SH-SY5Y (cell line): ENCODE measurements around the gene RRBP1.

Experiments used
- GATA2 ChIP-seq: IDR thresholded peaks from 2 replicates; pipeline ENCODE4 v1.6.1; 2011; ENCODE audit warnings: mild to moderate bottlenecking, low read depth, low read length
- GATA3 ChIP-seq: IDR thresholded peaks from 2 replicates; pipeline ENCODE4 v1.6.1; 2011; ENCODE audit warnings: low read depth, mild to moderate bottlenecking, low read length, moderate library complexity

The RRBP1 gene

GRCh38 chr20:17697171-17697570, 15.1 kb upstream of the RRBP1 start:
- TF ChIP-seq GATA3 = no peak
- TF ChIP-seq GATA2 = no peak

GRCh38 chr20:17696287-17696686, 14.2 kb upstream of the RRBP1 start:
- no peak for TF ChIP-seq GATA2
- TF ChIP-seq GATA3 = no peak

GRCh38 chr20:17694767-17695166, 12.7 kb upstream of the RRBP1 start:
- no peak for TF ChIP-seq GATA3
- no peak for TF ChIP-seq GATA2

GRCh38 chr20:17693444-17694001, 11.5 kb upstream of the RRBP1 start:
- TF ChIP-seq GATA3 (no peak), GATA2 (no peak)

- no peak for TF ChIP-seq GATA2
These were observed 9.7 kb upstream of the RRBP1 start for GRCh38 chr20:17691758-17692157.

- no peak for TF ChIP-seq GATA3
- no peak for TF ChIP-seq GATA2
These were observed 8.1 kb upstream of the RRBP1 start for GRCh38 chr20:17690144-17690543.

GRCh38 chr20:17688965-17689364, 6.9 kb upstream of the RRBP1 start:
- no peak for TF ChIP-seq GATA3
- no peak for TF ChIP-seq GATA2

GRCh38 chr20:17687800-17688199, 5.8 kb upstream of the RRBP1 start:
- TF ChIP-seq GATA2 (no peak), GATA3 (no peak)

- TF ChIP-seq GATA2 = no peak
- no peak for TF ChIP-seq GATA3
These were observed 3.1 kb upstream of the RRBP1 start for GRCh38 chr20:17685168-17685567.

- TF ChIP-seq GATA3 = no peak
- TF ChIP-seq GATA2 = no peak
These were observed 2.2 kb upstream of the RRBP1 start for GRCh38 chr20:17684077-17684888.

- TF ChIP-seq GATA2 (no peak), GATA3 (no peak)
These were observed 1.4 kb upstream of the RRBP1 start for GRCh38 chr20:17683218-17684076.

GRCh38 chr20:17682889-17683198, 802 bp upstream of the RRBP1 start:
- TF ChIP-seq GATA2 (no peak), GATA3 (no peak)

- TF ChIP-seq GATA3 (no peak), GATA2 (no peak)
These were observed 328 bp downstream of the RRBP1 start for GRCh38 chr20:17681726-17682102.

- no peak for TF ChIP-seq GATA3
- no peak for TF ChIP-seq GATA2
These were observed 961 bp downstream of the RRBP1 start for GRCh38 chr20:17680836-17681725.
